Stimulated activated CD4-positive, alpha-beta T cell treated with anti-CD3 and anti-CD28 coated beads, Interleukin-2, amount 100 ng/mL, for 4 hours (primary cell): ENCODE results near the gene SLC16A14.
A peak's percentile ranks its signal among the peaks of the same experiment; 100 is the strongest.
"Not testable (repeated sequence)": the region's sequence is repeated elsewhere in the genome, so short reads cannot be mapped to it uniquely, and the experiment has no call there.

Source experiments
- DNase-seq: peaks from one replicate; pipeline ENCODE4 v3.0.0-alpha.2; 2020; ENCODE audit warnings: low read depth

SLC16A14 gene, protein sequence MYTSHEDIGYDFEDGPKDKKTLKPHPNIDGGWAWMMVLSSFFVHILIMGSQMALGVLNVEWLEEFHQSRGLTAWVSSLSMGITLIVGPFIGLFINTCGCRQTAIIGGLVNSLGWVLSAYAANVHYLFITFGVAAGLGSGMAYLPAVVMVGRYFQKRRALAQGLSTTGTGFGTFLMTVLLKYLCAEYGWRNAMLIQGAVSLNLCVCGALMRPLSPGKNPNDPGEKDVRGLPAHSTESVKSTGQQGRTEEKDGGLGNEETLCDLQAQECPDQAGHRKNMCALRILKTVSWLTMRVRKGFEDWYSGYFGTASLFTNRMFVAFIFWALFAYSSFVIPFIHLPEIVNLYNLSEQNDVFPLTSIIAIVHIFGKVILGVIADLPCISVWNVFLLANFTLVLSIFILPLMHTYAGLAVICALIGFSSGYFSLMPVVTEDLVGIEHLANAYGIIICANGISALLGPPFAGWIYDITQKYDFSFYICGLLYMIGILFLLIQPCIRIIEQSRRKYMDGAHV

DNA sequence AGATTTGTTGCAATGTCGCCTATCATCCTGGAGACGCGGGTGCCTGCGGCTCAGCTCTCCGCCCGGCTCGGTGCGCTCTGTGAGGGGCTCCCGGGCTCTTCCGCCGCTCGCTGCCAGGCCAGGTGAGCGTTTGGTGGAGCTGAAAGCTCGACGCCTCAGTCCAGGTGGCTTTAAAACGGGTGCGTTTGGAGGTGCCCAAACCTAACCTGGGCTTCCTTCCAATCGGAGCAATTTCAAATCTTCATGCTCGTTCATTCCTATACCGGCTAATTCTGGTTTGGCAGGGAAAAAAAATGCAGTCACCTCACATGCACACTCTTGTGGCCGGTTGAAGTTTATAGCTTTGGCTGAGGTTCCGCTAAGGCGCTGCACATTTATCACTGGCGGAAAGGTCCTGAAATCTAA, at the start of gene SLC16A14:
TSS of gene SLC16A14 (minus strand) at position 274 of the 405 bp plus-strand sequence. CDS start 9,572 bp downstream, outside the sequence.
- DNase-seq = no peak

DNA sequence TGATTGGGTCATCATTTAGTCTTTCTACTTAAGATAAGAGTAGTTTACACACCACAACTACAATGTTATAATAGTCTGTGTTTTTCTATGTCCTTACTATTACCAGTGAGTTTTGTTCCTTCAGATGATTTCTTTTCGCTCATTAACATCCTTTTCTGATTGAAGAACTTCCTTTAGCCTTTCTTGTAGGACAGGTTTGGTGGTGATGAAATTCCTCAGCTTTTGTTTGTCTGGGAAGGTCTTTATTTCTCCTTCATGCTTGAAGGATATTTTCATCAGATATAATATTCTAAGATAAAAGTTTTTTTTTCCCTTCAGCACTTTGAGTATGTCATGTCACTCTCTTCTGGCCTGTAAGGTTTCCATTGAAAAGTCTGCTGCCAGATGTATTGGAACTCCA, 38.0 kb upstream of the SLC16A14 start:
- DNase-seq = no peak

DNA sequence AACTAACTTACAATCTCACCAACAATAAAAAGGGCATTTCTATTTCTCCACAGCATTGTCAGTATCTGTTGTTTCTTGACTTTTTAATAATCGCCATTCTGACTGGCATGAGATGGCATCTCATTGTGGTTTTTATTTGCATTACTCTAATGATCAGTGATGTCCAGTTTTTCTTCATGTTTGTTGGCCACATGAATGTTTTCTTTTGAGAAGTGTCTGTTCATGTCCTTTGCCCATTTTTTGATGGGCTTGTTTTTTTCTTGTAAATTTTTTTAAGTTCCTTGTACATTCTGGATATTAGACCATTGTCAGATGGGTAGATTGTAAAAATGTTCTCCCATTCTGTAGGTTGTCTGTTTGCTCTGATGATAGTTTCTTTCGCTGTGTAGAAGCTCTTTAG, 33.2 kb upstream of the SLC16A14 start:
- not testable (repeated sequence) for DNase-seq

DNA sequence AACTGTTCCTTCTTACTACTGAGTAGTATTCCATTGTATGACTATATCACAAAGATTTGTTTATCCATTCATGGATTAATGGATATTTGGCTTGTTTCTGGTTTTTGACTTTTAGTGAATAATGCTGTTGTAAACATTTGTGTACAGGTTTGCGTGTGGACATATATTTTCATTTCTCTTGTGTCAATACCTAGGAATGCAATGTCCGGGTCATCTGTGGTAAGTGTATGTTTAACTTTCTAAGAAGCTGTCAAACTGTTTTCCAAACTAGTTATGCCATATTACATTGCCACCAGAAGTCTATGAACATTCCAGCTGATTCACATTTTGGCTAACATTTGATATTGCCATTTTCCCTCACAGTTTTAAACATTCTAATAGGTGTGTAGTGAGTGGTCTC, 29.1 kb upstream of the SLC16A14 start:
- no peak for DNase-seq

DNA sequence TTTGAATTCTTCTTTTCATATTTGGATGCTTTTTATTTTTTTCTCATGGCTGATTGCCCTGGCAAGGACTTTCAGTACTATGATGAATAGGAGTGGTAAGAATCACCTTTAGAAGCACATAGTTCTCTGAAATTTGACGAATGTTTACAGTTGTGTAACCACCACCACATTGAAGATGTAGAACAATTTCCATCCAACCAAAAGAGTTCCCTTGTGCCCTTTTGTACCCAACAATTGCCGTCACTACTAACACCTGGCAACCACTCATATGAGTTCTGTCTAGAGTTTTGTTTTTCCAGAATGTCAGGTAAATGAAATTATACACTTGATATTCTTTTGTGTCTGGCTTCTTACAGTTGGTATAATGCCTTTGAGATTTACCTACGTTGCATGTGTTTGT, 28.7 kb upstream of the SLC16A14 start:
- DNase-seq = no peak

DNA sequence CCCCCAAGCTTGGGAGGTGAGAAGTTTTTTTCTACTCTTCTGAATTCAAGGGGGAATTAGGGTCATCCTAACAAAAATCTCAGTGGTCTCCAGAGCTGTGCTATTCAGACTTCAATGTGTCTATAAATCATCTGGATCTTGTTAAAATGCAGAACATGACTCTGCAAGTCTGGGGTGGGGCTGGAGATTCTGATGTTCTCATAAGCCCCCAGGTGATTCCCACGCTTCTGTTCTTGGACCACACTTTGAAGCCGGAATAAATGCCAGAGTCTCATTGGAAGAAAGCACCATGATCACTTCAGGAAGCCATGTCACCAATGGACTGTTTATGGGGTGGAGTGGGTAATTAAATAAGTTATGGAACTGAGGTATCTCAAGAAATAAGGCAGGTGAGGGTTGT, 22.2 kb upstream of the SLC16A14 start:
- no peak for DNase-seq

DNA sequence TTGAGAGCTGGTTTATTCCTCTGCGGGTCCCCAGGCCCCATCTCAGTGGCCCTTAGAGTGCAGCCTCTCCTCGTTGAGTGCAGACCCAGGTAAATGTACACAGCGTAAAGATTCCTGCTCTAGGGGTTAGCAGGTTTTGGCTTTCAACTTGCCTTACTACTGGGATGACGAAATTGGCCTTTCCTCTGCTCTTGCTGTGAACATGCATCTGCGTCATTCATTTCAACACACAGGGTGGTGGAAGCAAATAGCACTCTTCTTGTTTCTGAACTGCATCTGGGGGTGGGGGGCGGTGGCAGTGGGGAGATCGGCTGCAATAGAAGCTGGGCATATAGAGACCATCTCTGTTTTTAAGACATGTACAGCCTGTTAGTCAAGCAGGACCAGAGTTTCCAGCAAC, 16.5 kb upstream of the SLC16A14 start:
- DNase-seq = no peak

DNA sequence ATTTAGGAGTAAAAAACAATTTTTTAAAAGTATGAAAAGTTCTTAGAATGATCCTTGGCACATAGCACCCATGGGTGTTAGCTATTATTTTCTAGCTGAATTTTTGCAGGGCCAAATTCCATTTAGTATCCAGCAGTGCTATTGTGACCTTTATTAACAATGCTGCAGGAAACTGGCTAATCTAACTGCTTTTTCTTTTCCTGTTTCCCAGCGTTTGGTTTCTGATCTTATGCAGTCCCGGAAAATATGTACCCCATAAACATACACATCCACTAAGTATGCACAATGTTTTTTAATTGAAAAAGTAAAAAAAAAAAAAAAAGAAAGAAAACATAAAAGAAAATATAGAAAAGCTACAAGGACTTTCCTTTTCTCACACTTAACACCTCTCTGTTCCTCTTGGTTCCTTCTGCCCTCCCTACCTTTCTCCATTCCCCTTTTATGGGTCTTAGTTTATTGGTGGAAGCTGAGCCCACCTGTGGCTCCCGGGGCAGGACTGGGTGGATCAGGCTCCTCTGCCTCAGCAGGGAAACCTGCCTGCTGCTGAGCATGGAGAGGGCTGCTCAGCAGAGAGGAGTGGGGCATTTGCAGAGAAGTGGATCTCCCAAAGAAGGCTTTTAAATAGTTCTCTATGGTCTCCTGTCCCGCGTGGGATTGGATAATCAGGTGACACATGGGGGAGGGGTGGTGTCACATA, 9.3 kb upstream of the SLC16A14 start:
- DNase-seq = no peak

DNA sequence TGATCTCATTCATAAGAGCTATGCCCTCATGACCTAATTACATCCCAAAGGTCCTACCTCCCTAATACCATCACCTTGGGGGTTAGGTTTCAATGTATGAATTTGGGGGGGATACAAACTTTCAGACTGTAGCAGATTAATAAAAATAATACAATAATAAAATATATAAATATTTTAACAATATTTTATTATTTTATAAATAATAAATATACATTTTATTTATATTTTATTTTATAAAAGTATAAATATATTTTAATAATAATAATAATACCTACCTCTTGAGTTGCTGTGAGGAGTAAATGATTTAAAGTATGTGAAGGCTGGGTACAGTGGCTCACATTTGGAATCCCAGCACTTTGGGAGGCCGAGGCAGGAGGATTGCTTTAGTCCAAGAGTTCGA, 8.1 kb upstream of the SLC16A14 start:
- DNase-seq = no peak

DNA sequence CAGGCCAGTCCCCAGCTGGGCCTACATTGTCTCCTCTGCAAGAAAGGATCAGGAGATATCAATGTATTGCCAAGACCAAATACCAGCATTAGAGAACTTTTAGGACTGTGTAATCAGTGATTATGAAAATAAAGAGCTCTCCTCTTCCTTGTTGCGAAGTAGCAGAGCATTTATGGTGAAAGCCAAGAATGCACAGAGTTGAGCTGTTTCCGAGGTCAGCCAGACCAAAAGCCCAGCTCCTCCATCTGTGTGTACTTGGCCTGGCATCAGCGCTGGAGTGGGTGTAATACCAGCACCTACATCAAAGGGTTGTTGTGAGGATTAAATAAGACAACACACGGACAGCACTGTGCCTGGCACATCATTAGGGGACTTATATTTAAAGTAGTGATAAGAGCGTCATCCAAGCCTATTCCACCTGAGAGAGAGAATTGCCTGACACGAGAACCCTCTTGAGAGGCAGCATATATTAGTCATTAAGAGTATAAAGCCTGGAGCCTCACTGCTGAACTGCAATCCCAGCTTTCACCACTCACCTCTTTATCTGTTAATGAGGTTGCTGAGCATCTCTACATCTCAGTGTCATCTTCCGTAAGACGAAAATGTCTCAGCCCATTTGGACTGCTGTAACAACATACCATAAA, 7.4 kb upstream of the SLC16A14 start:
- DNase-seq = no peak

DNA sequence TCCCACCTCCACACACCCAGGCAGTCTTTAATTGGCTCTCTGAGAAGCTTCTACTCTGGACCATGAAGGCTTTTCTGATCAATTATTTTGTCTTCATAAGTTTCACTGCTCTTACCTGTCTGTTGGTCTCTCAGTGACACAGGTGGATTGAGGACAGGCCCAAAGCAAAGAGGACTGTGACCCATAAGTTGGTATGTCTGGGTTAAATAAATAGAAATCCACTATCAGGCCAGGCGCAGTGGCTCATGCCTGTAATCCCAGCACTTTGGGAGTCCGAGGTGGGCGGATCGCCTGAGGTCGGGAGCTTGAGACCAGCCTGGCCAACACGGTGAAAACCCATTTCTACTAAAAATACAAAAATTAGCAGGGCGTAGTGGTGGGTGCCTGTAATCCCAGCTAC, 2.7 kb upstream of the SLC16A14 start:
- no peak for DNase-seq

DNA sequence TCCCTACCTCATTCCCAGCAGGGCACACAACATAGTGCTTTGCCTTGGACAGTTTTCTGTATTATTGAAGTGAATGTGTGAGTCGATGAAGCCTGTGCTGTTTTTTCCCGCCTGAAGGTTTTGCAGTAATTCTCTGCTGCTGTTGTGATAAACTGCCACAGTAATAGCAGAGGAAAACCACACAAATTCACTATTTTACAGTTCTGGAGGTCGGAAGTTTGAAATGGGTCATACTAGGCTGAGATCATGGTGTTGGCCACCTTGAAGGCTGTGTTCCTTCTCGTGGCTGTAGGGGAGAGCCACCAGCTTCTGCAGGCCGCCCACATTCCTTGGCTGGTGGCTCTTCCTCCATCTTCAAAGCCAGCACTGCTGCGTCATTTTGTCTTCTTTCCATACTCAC, 678 bp upstream of the SLC16A14 start:
- DNase-seq = no peak

DNA sequence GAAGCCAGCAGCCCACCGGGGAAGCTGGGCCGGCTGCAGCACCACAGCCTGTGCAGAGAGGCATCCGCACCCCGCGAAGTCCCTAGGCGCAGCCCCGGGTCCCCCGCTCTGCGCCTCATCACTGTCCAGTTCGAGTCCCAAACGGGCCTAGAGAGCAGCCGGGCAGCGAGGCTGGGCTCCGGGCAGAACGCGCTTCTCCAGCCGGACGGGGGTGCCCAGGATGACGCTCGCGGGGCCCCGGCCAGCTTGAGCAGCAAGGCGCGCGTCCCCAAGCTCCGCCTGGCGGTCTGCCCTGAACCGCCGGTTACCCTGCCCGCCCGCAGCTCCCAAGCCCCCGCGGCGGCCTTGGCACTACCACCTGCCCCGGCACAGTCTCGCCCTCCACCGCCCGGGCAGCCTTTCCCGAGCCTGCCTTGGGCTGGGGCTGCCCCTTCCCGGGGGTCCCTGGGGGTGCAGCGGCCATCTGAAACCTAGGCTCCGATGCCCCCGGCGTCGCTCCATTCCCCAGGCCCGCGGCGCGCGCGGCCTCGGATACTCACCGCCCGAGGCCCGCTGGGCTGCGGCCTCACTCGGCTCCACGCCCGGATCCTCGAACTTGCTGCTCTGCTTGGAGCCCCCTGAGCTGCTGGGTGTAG, 591 bp downstream of the SLC16A14 start:
- DNase-seq = peak; percentile 22

DNA sequence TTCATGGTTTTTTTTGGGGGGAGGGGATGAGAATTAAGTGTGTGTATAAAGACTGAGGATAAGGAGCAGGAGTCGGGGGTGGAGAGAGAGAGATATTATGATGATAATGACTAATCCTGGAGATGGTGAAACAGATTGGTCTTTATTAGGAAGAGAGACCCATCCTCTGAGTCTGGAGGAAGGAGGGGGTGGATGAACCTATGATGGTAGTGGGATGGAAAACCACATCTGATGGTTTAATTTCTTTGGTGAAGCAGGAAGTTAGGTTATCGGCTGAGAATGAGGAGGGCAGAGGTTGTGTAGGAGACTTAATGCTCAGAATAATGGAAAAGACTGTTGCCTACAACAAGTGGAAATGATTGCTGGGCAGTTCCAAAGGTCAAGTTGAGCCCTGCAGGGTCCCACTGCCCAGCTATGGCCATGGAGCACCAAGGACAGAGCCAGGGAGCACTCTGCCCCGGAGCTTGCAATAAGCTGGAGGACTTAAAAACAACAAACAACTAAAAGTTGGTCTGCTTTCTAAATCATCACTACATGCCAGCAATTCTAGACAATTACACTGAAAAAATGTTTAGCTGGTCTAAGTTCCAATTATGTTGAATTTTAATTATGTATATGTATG, 7.9 kb downstream of the SLC16A14 start:
- DNase-seq = no peak

DNA sequence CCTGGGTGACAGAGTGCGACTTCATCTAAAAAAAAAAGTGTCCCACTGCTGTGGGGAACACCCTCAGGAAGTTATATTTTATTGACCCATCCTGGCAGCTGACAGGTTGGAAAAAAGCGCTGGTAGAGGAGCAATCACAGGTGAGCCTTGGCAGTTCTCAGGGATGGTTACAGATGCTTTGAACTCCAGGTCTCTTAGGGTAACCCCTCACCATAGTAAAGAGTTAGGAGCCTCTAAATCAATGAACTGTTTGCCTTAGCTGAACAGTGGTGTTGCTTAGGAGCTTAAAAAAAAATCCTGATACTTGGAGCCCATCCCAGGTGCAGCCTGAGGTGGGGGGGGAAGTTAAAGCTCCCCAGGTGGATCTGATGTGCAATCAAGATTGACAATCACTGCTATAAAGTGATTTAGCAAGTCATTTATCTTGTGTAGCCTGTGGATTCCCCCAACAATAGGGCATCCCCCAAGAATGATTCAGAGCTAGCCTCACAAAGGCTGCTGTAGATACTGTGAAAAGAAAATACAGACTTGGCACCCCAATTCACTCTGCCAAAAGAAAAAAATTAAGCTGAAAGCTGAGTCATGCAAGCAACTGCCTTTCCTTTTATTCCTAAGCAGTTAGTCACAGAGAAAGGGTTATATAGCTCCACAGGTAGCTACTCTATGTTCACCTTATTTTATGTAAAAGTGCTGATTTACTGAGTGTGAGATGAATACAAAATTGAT, 14.8 kb downstream of the SLC16A14 start:
- DNase-seq = no peak

DNA sequence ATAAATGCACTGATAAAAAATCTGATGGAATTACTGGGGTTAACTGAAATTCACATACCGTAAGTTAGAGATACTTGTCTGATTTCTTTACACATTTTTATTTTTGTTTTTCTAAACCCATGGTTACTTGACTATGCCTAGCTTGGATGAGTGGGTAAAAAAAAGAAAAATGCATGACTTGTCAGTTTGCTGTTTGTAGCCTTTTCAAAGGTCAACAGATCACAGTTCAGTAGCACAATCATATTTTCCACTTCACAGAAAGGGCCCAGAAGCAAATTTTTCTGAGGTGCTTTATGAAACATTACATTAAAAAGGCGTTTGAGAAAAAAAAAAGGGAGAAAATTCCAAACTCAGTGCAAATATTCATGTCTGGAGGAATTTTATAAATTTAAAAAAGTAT, 16.4 kb downstream of the SLC16A14 start:
- no peak for DNase-seq

DNA sequence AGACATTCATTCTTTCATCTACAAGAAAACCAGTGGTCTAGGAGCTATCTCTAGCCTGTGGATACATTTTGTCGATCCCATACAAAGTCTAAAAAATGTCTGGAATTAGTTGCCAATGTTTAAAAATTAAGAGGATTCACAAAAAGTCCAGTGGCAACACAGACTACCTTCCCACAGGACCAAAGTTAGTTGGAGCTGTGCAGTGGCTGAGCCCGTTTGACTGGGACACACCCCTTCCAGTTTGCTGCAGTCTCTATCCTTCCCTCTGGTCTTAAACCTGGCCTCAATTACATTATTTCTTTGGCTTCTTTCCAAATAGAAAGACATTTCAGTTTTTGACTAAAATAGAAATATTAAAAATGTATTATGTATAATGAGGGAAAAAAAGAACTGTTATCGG, 18.6 kb downstream of the SLC16A14 start:
- DNase-seq = no peak

DNA sequence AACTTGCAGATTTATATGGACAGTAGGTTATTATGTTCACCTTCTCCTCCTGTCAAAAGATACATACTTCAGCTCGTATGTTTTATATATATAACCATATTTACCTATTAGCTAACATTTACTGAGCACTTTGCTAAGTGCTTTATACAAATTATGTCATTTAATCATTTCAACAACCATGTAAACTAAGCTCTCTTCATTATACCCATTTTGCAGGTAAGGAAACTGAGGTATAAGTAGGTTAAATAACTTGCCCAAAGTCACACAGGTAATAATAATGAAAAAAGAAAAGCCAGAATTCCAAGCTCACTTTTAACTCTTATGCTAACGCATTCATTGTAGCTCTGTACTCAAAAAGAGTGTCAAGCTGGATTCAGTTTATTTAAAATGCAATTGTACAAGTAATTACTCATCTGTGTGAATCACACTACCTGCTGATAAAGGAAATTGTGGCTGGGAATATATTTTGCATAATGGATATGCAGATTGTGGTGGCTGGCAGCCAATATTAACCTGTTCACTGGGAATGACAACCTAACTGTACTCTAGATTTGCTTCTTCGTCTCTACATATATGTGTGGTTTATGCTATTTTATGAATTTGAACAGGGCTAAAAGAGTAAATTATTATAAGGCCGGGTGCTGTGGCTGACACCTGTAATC, 20.6 kb downstream of the SLC16A14 start:
- DNase-seq = no peak

DNA sequence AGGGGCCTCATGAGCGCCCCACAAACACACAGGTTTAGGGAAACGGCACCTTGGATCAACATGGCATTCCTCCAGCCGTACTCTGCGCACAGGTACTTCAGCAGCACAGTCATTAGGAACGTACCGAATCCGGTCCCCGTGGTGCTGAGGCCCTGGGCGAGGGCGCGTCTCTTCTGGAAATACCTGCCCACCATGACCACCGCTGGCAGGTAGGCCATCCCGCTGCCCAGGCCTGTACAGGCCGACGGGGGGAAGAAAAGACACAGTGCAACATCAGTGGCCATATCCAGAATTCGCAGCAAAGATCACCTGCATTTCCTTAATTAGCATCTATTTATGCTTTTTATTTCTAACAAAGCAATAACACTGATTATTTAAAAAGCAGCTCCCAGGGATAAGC, 22.2 kb downstream of the SLC16A14 start:
- no peak for DNase-seq

DNA sequence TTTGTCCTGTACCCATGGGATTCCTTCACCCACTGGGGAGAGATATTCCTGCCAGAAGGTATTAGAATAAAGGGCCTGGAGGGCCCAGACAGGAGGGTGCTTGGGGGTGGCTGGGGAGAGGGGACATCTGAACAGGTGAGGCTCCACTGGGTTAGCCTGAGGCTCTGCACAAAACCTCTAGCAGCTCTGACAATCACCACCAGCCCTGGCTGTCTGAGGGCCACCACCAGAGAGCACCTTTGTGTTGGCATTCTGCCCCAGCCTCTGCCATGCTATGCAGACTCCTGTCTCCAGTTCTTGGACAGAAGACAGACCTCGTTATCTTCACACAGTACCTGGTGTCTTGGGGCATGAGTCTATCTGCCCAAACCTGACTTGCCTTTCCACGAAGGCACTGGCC, 25.3 kb downstream of the SLC16A14 start:
- no peak for DNase-seq

DNA sequence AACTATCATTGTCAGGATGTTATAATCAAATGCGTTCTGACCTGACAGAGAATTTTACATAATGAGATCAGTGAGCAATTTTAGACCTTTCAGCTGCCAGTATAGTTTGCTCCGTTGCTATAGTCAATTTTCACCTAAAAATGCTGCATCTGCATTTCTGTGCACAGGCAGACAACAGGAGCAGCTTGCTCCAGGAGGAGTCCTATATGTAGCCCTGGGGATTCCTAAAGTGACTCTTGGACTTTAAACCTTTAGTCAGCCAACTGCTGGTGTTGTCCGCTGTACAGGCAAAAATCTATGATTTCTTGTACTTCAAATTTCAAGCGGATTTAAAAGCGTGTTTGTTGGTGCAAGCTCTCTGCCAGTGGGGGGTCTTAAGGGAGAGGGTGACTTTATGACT, 25.7 kb downstream of the SLC16A14 start:
- no peak for DNase-seq
